ENCODE measurements around the gene PRELID1.

GRCh38 chr5:177296581-177296980, 7.0 kb upstream of the PRELID1 start:
- no peak for TF ChIP-seq CTCF (conservative IDR thresholded peaks at IDR 0.05 in 1 of 2, IDR thresholded peaks at IDR 0.05 in 1 of 2; ENCODE audit: extremely low read depth in 1 of 2, insufficient read depth in 1 of 2, low read depth in 1 of 2, low read length in 2 of 2)
- TF ChIP-seq EZH2 (IDR thresholded peaks at IDR 0.05; ENCODE audit: borderline replicate concordance, low read length) = no peak

Data from mammary epithelial cell (primary cell).